Brain microvascular endothelial cell (primary cell): ENCODE results near the gene HTR3B.
"Not testable (repeated sequence)": the region's sequence is repeated elsewhere in the genome, so short reads cannot be mapped to it uniquely, and the experiment has no call there.

Experiments used
- DNase-seq: peaks from one replicate; pipeline ENCODE4 v3.0.0-alpha.2; 2020
- H3K27ac ChIP-seq: fragments of 250-450 bp; sonication (Bioruptor Pico); 2 replicates; pipeline ENCODE4 v1.5.1; 2020; ENCODE audit warnings: mild to moderate bottlenecking, moderate library complexity
- H3K27me3 ChIP-seq: fragments of 250-450 bp; sonication (Bioruptor Pico); replicated peaks from 2 replicates; pipeline ENCODE4 v1.5.1; 2020; ENCODE audit warnings: mild to moderate bottlenecking
- H3K36me3 ChIP-seq: fragments of 250-450 bp; sonication (Bioruptor Pico); replicated peaks from 2 replicates; pipeline ENCODE4 v1.5.1; 2020; ENCODE audit warnings: mild to moderate bottlenecking
- H3K4me3 ChIP-seq: 2 replicates; pipeline ENCODE4 v1.5.1; 2011; ENCODE audit warnings: low read depth, mild to moderate bottlenecking, control low read depth, low read length, moderate library complexity
- CTCF ChIP-seq: IDR thresholded peaks from 2 replicates; pipeline ENCODE4 v1.5.1; 2011; ENCODE audit warnings: low read depth, mild to moderate bottlenecking, moderate library complexity, low read length, control low read depth, inconsistent platforms; ENCODE audit errors: missing control alignments
- in situ Hi-C: cut with HindIII; loops from 2 replicates; pipeline ENCODE4 v1.10.0; 2017; ENCODE audit warnings: low sequenced_read_pairs, low pct_ligation_motif_present

The HTR3B gene

GRCh38 chr11:113874581-113875233 is 29.9 kb upstream of the HTR3B start:
- no peaks in the 10 kb centered on the region for H3K36me3 ChIP-seq
- peak; percentile 6 for DNase-seq
- H3K27ac ChIP-seq = peak overlapping the region; percentile 29
- H3K27me3 ChIP-seq = no peaks in the 10 kb centered on the region
- TF ChIP-seq CTCF = no peak
- in situ Hi-C loops = no loop called here
- H3K4me3 ChIP-seq = peak overlapping the region; percentile 73

- H3K27ac ChIP-seq = peak within 1 kb of the TSS; percentile 95
- in situ Hi-C loops = no loop called here
- peak; percentile 94 for DNase-seq
- H3K4me3 ChIP-seq = peak within 1 kb of the TSS; percentile 73
- no peaks in the 10 kb centered on the region for H3K36me3 ChIP-seq
- no peak for TF ChIP-seq CTCF
- no peaks in the 10 kb centered on the region for H3K27me3 ChIP-seq
Measured at GRCh38 chr11:113875234-113876073, 29.1 kb upstream of the HTR3B start, which contains the start of gene USP28. Gene USP28, minus strand, starts transcription at chr11:113875572. Its CDS starts 71 bp downstream, at chr11:113875501.

GRCh38 chr11:113876074-113876797 is 28.4 kb upstream of the HTR3B start:
- no peak for DNase-seq
- Histone ChIP-seq H3K36me3 (no peaks in the 10 kb centered on the region), H3K27ac (peak overlapping the region; percentile 95), H3K4me3 (peak overlapping the region; percentile 64), H3K27me3 (no peaks in the 10 kb centered on the region)
- TF ChIP-seq CTCF = no peak
- in situ Hi-C loops = no loop called here

GRCh38 chr11:113876798-113877669 is 27.6 kb upstream of the HTR3B start:
- no peaks in the 10 kb centered on the region for H3K27me3 ChIP-seq
- H3K27ac ChIP-seq = no peak overlapping the region
- no peaks in the 10 kb centered on the region for H3K36me3 ChIP-seq
- in situ Hi-C loops = no loop called here
- H3K4me3 ChIP-seq = no peak overlapping the region
- no peak for DNase-seq
- no peak for TF ChIP-seq CTCF

GRCh38 chr11:113877670-113878055 is 26.9 kb upstream of the HTR3B start:
- Histone ChIP-seq H3K4me3 (no peak overlapping the region), H3K27me3 (no peaks in the 10 kb centered on the region), H3K27ac (no peak overlapping the region), H3K36me3 (no peaks in the 10 kb centered on the region)
- in situ Hi-C loops = no loop called here
- TF ChIP-seq CTCF = no peak
- DNase-seq = no peak

- H3K36me3 ChIP-seq, in situ Hi-C loops, H3K27me3 ChIP-seq, H3K4me3 ChIP-seq, H3K27ac ChIP-seq, DNase-seq: not testable (repeated sequence)
Measured at GRCh38 chr11:113879446-113879845, 25.1 kb upstream of the HTR3B start.
